T-helper 2 cell (primary cell): ENCODE results near the gene DPH5.
A peak's percentile ranks its signal among the peaks of the same experiment; 100 is the strongest.

Experiments
- DNase-seq, 5 experiments: peaks; one replicate each; pipeline versions ENCODE4 v3.0.0 to v3.0.0-alpha.2; 2012 to 2022

The DPH5 gene

DNA sequence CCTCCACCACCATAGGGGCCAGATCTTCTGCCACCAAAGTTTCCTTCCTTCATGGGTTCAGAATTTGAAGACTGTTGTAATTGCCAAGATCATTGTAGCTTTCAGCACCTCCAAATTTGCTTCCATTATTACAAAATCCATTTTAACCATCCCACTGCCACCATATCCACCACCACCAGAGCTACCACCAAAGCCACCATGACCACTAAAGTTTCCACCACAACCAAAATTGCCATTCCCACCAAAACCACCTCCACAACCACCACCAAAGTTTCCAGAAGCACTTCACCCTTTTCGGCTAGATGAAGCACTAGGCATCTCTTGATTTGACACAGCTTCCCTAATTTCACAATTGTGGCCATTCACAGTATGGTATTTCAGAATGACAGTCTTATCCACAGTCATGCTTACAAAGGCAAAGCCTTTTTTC, 84.5 kb downstream of the DPH5 start:
- peak in 1 of 5 experiments; percentile 59 for DNase-seq
